Epithelial cell of esophagus (primary cell): ENCODE results near the gene ONECUT1.
A peak's percentile ranks its signal among the peaks of the same experiment; 100 is the strongest.

Source experiments
- DNase-seq: peaks from one replicate; pipeline ENCODE4 v3.0.0; 2010; ENCODE audit warnings: low read depth
- H3K4me3 ChIP-seq: 2 replicates; pipeline ENCODE4 v1.5.1; 2011; ENCODE audit warnings: mild to moderate bottlenecking, low read length, control low read depth
- CTCF ChIP-seq: IDR thresholded peaks from 2 replicates; pipeline ENCODE4 v1.5.1; 2011; ENCODE audit warnings: low read depth, mild to moderate bottlenecking, low read length, control low read depth, inconsistent platforms; ENCODE audit not compliant: insufficient read depth; ENCODE audit errors: missing control alignments

The ONECUT1 gene

GRCh38 chr15:52772766-52773165 lies 17.4 kb downstream of the ONECUT1 start:
- peak; percentile 77 for DNase-seq
- no peak overlapping the region for H3K4me3 ChIP-seq
- no peak for TF ChIP-seq CTCF

DNA sequence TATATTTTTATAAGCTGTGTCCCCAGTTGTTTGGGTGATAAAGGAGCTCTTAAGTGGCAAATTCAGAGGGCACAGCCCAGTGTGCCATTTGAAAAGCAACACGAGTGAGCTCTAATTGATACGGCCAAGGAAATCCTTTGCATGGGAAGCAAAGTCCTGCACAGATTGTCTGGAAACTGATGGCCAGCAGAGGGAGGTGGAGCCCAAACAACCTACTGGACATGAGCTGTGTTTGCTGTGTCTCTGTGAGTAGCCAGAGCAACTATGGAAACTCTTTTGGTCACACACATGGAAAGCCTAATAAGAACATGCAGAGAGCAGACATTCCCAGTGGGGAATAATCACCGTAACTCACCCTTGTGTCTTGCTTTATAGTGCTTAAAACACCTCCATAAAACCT lies 24.4 kb downstream of the ONECUT1 start:
- no peak overlapping the region for H3K4me3 ChIP-seq

DNA sequence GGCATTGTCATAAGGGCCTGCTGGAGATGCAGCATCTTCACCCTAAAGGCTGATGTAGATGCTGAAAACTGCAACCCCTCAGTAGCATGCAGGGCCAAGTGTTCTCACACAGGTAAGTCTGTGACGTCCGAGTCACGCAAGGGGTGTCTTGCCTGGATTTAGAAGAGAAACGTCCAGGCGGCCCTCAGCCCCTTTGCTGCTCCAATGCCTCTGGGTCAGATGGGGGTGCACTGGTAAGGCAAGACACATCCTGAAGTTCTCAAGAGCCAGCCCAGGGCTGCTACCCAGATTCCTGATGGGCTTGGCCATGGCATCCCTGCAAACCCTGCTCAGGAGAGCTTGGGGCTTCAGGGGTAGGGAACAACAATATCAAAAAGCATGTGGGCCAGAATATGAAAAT lies 25.4 kb downstream of the ONECUT1 start:
- no peak for TF ChIP-seq CTCF
- no peak for DNase-seq
- no peak overlapping the region for H3K4me3 ChIP-seq

More for the DNA sequence above, 24.4 kb downstream of the ONECUT1 start:
- DNase-seq: no peak
- TF ChIP-seq CTCF: peak; percentile 32

DNA sequence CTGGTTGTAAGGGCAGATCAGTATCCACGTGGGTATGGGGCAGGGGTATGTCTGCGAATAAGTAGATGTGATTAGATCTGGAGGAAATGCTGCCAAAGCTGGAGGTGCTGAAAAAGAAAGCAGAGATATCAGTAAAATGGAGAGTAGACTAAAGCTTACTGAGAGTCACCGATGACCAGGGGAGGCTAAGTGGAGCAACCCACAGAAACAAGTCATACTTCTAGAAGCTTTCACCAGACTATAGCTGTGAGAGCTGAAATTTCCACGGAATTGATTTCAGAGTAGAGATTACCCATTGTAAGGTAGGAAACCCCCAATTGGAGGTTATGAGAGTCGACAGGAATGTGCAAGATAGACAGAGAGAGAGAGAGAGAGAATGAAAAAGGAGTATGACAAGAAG lies 27.5 kb downstream of the ONECUT1 start:
- no peak for TF ChIP-seq CTCF
- no peak for DNase-seq
- H3K4me3 ChIP-seq: no peak overlapping the region

- no peak overlapping the region for H3K4me3 ChIP-seq
- DNase-seq: peak; percentile 24
- no peak for TF ChIP-seq CTCF
Measured at GRCh38 chr15:52760562-52760961, 29.6 kb downstream of the ONECUT1 start.

GRCh38 chr15:52759969-52760368 lies 30.2 kb downstream of the ONECUT1 start:
- TF ChIP-seq CTCF: no peak
- no peak overlapping the region for H3K4me3 ChIP-seq
- DNase-seq: no peak

DNA sequence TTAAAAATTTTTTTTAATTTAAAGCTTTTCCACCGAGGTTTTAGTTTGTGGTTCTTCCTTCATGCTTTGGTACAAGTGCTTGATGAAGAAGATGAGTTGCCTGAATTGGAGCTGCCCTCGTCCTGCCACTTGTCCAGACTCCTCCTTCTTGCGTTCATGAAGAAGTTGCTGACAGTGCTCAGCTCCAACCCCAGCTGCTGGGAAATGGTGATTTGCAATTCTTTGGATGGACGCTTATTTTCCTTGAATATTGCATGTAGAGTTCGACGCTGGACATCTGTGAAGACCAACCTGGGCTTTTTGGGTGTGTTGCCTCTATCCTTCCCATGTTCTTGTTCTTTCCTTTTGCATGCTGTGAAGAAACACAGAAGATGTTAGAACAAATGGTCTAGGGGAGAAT lies 32.6 kb downstream of the ONECUT1 start:
- H3K4me3 ChIP-seq: no peak overlapping the region
- DNase-seq: no peak

More for the DNA sequence above, 32.6 kb downstream of the ONECUT1 start:
- no peak for TF ChIP-seq CTCF
